IMR-90 (cell line): ENCODE data around the gene UBASH3B. TPM values are rescaled to one million over a fixed set of nuclear protein-coding genes. Genes with fewer than 3 reads are reported as not detected.

Source experiments
- ATAC-seq: fragments of 200-7000 bp; cut with Tn5 transposase; 2 replicates; pipeline ENCODE4 v1.9.1; 2020; ENCODE audit warnings: low read depth, mild to moderate bottlenecking, moderate library complexity
- BruUV-seq: library from RNA; stranded (reverse); fragments of 400-500 nt; replicated peaks from 2 replicates; lab custom pipeline; 2021; lab: Mats Ljungman, UMichigan
- CTCF ChIA-PET: fragments of 300-600 bp; formaldehyde crosslinking; extraction: SDS; loops from one replicate; lab custom pipeline; 2021; ENCODE audit warnings: antibody characterized with exemption; lab: Yijun Ruan, JAX
- POLR2A ChIA-PET: fragments of 300-600 bp; sonication (Branson Sonifier 250); formaldehyde crosslinking; loops from one replicate; lab custom pipeline; 2022; ENCODE audit warnings: antibody characterized with exemption; ENCODE audit not compliant: unreplicated experiment; lab: Charles Lee
- DNase-seq: peaks from one replicate; pipeline ENCODE4 v3.0.0; 2013
- H2AFZ ChIP-seq: replicated peaks from 2 replicates; pipeline ENCODE3; 2013; ENCODE audit warnings: low read length, mild to moderate bottlenecking; ENCODE audit not compliant: poor library complexity
- H2AK5ac ChIP-seq: 2 replicates; pipeline ENCODE4 v1.6.1; 2013; ENCODE audit warnings: low read depth, low read length, inconsistent platforms
- H2AK9ac ChIP-seq: replicated peaks from 2 replicates; pipeline ENCODE3; 2013; ENCODE audit warnings: mild to moderate bottlenecking, low read depth, low read length, moderate library complexity; ENCODE audit not compliant: poor library complexity
- H2BK120ac ChIP-seq: 2 replicates; pipeline ENCODE4 v1.6.1; 2013; ENCODE audit warnings: low read depth, low read length, inconsistent platforms
- H2BK15ac ChIP-seq: 3 replicates; pipeline ENCODE4 v1.6.1; 2013; ENCODE audit warnings: low read depth, low read length, inconsistent platforms
- H2BK20ac ChIP-seq: 2 replicates; pipeline ENCODE4 v1.6.1; 2013; ENCODE audit warnings: low read depth, mild to moderate bottlenecking, inconsistent platforms, low read length, moderate library complexity
- H2BK5ac ChIP-seq: 2 replicates; pipeline ENCODE4 v1.6.1; 2013; ENCODE audit warnings: mild to moderate bottlenecking, low read depth, low read length, inconsistent platforms; ENCODE audit not compliant: poor library complexity, severe bottlenecking
- H3K14ac ChIP-seq: replicated peaks from 2 replicates; pipeline ENCODE4 v1.6.1; 2013; ENCODE audit warnings: low read depth, low read length, inconsistent platforms
- H3K18ac ChIP-seq: 2 replicates; pipeline ENCODE4 v1.6.1; 2013; ENCODE audit warnings: low read depth, low read length, control low read depth
- H3K23ac ChIP-seq: 2 replicates; pipeline ENCODE4 v1.6.1; 2013; ENCODE audit warnings: low read depth, low read length, inconsistent platforms
- H3K27ac ChIP-seq: 2 replicates; pipeline ENCODE4 v1.5.1; 2013; ENCODE audit warnings: mild to moderate bottlenecking, control low read depth, low read length; ENCODE audit not compliant: insufficient read depth
- H3K27me3 ChIP-seq: 2 replicates; pipeline ENCODE4 v1.6.1; 2013; ENCODE audit warnings: low read length; ENCODE audit not compliant: control insufficient read depth, insufficient read depth
- H3K36me3 ChIP-seq: 2 replicates; pipeline ENCODE4 v1.6.1; 2013; ENCODE audit warnings: low read length, mixed read lengths; ENCODE audit not compliant: control insufficient read depth, insufficient read depth
- H3K4ac ChIP-seq: 2 replicates; pipeline ENCODE4 v1.6.1; 2013; ENCODE audit warnings: low read depth, low read length, inconsistent platforms
- H3K4me1 ChIP-seq: 2 replicates; pipeline ENCODE4 v1.6.1; 2013; ENCODE audit warnings: low read length, mixed read lengths; ENCODE audit not compliant: control insufficient read depth, insufficient read depth
- H3K4me2 ChIP-seq: 2 replicates; pipeline ENCODE4 v1.6.1; 2013; ENCODE audit warnings: low read depth, mild to moderate bottlenecking, control low read depth, low read length, moderate library complexity
- H3K4me3 ChIP-seq: 2 replicates; pipeline ENCODE4 v1.5.1; 2013; ENCODE audit warnings: low read depth, mild to moderate bottlenecking, control low read depth, low read length, moderate library complexity; ENCODE audit not compliant: insufficient read depth
- H3K56ac ChIP-seq: 2 replicates; pipeline ENCODE4 v1.6.1; 2013; ENCODE audit warnings: low read length, inconsistent platforms; ENCODE audit not compliant: insufficient read depth; ENCODE audit errors: extremely low read depth
- H3K79me1 ChIP-seq, 2 experiments: 2 replicates each; pipeline ENCODE4 v1.6.1; 2013; ENCODE audit warnings: low read length in 2 of 2, inconsistent platforms in 1 of 2, low read depth in 1 of 2
- H3K9ac ChIP-seq: 2 replicates; pipeline ENCODE4 v1.6.1; 2013; ENCODE audit warnings: low read depth, low read length, control low read depth
- H3K9me1 ChIP-seq: 2 replicates; pipeline ENCODE4 v1.6.1; 2013; ENCODE audit warnings: low read length, inconsistent platforms; ENCODE audit not compliant: insufficient read depth
- H3K9me3 ChIP-seq: 2 replicates; pipeline ENCODE4 v1.6.1; 2013; ENCODE audit warnings: low read length; ENCODE audit not compliant: control insufficient read depth, insufficient read depth
- H4K20me1 ChIP-seq: 2 replicates; pipeline ENCODE4 v1.6.1; 2013; ENCODE audit warnings: low read length, inconsistent platforms; ENCODE audit not compliant: insufficient read depth
- H4K5ac ChIP-seq: 2 replicates; pipeline ENCODE4 v1.6.1; 2013; ENCODE audit warnings: mild to moderate bottlenecking, low read depth, low read length, control low read depth
- H4K8ac ChIP-seq, 2 experiments: 2 replicates each; pipeline ENCODE4 v1.6.1; 2013; ENCODE audit warnings: low read depth in 2 of 2, low read length in 2 of 2, control low read depth in 1 of 2, inconsistent platforms in 1 of 2
- H4K91ac ChIP-seq: 2 replicates; pipeline ENCODE4 v1.6.1; 2013; ENCODE audit warnings: low read depth, low read length, inconsistent platforms; ENCODE audit not compliant: insufficient read depth
- BHLHE40 ChIP-seq: fragments of 150-350 bp; IDR thresholded peaks from 2 replicates; pipeline ENCODE4 v1.6.1; 2016; ENCODE audit warnings: mild to moderate bottlenecking, low read depth, low read length
- CTCF ChIP-seq: conservative IDR thresholded peaks from 2 replicates; pipeline ENCODE4 v1.5.1; 2012; ENCODE audit warnings: mild to moderate bottlenecking, low read depth, low read length, improper control_type of control experiment
- POLR2A ChIP-seq: IDR thresholded peaks from 2 replicates; pipeline ENCODE4 v1.6.1; 2012; ENCODE audit warnings: mild to moderate bottlenecking, low read depth, low read length
- RAD21 ChIP-seq: IDR thresholded peaks from 2 replicates; pipeline ENCODE4 v1.6.1; 2012; ENCODE audit warnings: low read length, improper control_type of control experiment
- RFX5 ChIP-seq: IDR thresholded peaks from 2 replicates; pipeline ENCODE4 v1.8.0; 2012; ENCODE audit warnings: low read depth, mild to moderate bottlenecking, low read length, moderate library complexity
- WGBS, 2 experiments: methylation state at CpG; one replicate each; pipeline versions ENCODE4 v1.1.5 to v1.1.7; 2013; ENCODE audit warnings: missing lambda C conversion rate in 2 of 2; ENCODE audit not compliant: insufficient read length in 1 of 2; ENCODE audit errors: extremely low coverage in 2 of 2; 5-methylcytosine and 5-hydroxymethylcytosine counted together
- dilution Hi-C: fragments of 300-500 bp; cut with HindIII; formaldehyde crosslinking; loops from one replicate; pipeline ENCODE4 v1.14.3; 2018; ENCODE audit warnings: low sequenced_read_pairs; ENCODE audit not compliant: unreplicated experiment
- in situ Hi-C: fragments of 300-500 bp; cut with MboI; formaldehyde crosslinking; loops from 3 replicates; pipeline ENCODE4 v1.14.3; 2019; ENCODE audit warnings: low sequenced_read_pairs, inconsistent platforms, mixed read lengths
- intact Hi-C: fragments of 100-400 bp; cut with micrococcal nuclease; formaldehyde crosslinking; loops from 2 replicates; pipeline ENCODE4 v1.10.0; 2022
- polyA plus RNA-seq, 3 experiments: library from polyadenylated mRNA; depleted of rRNA; stranded (reverse); fragments of >200 nt; gene quantifications; 2 replicates each; pipeline ENCODE4 v1.2.3, GENCODE V29; 2012; ENCODE audit warnings: low replicate concordance in 1 of 3
- total RNA-seq: library from RNA; depleted of rRNA; stranded (reverse); fragments of >200 nt; gene quantifications from 2 replicates; pipeline ENCODE4 v1.2.3, GENCODE V29; 2012

The UBASH3B gene
- total and polyA plus RNA-seq, 2 of the 4 experiments (the other 2 are of a cell fraction): 27.2 to 48.0 TPM

GRCh38 chr11:122695076-122695615, 39.6 kb downstream of the UBASH3B start:
- H4K8ac ChIP-seq: no peak overlapping the region
- intact Hi-C loops: no loop called here
- peaks cover 22% of the 10 kb centered on the region for H3K9me1 ChIP-seq
- H3K23ac ChIP-seq: no peak overlapping the region
- no peaks in the 10 kb centered on the region for H3K36me3 ChIP-seq
- H2AK9ac ChIP-seq: no peak overlapping the region
- peaks cover 20% of the 10 kb centered on the region for H3K4me1 ChIP-seq
- H4K91ac ChIP-seq: no peak overlapping the region
- no peak overlapping the region for H2BK20ac ChIP-seq
- no peak overlapping the region for H2BK120ac ChIP-seq
- H3K27ac ChIP-seq: no peak overlapping the region
- no peaks in the 10 kb centered on the region for H3K9me3 ChIP-seq
- H2BK15ac ChIP-seq: no peak overlapping the region
- peaks cover 24% of the 10 kb centered on the region for H4K20me1 ChIP-seq
- peaks cover 41 to 88% of the 10 kb centered on the region in 2 experiments for H3K79me1 ChIP-seq
- H3K18ac ChIP-seq: no peak overlapping the region
- H3K14ac ChIP-seq: no peak overlapping the region
- dilution Hi-C loops: no loop called here
- no peak overlapping the region for H3K9ac ChIP-seq
- BruUV-seq: no TSS peak
- no peak overlapping the region for H3K56ac ChIP-seq
- in situ Hi-C loops: loop anchor here (25.0 kb wide), 1 partner anchor 492 kb away; the partner anchor contains the start of gene CLMP
- WGBS, 2 experiments: 98% methylated on average over 4 of the region's 13 CpGs; no CpG with 5 or more reads in 1 of the 2 experiments
- no peak overlapping the region for H2AK5ac ChIP-seq
- no peaks in the 10 kb centered on the region for H3K27me3 ChIP-seq
- H2AFZ ChIP-seq: no peak overlapping the region
- H3K4ac ChIP-seq: no peak overlapping the region
- H2BK5ac ChIP-seq: no peak overlapping the region
- no peak for TF ChIP-seq BHLHE40
- TF ChIP-seq CTCF: no peak
- TF ChIP-seq RAD21: no peak
- TF ChIP-seq POLR2A: no peak
- no peak for TF ChIP-seq RFX5
- ChIA-PET CTCF (no interaction called here), POLR2A (no interaction called here)
- ATAC-seq: no peak
- no peak overlapping the region for H3K4me2 ChIP-seq
- no peak overlapping the region for H4K5ac ChIP-seq
- DNase-seq: no peak
- no peak overlapping the region for H3K4me3 ChIP-seq
